HG03575 (cell line): ENCODE data around the gene PAM.
"Not testable (repeated sequence)": the region's sequence is repeated elsewhere in the genome, so short reads cannot be mapped to it uniquely, and the experiment has no call there.

Source experiments
- ATAC-seq: cut with Tn5 transposase; IDR thresholded peaks from one replicate; pipeline ENCODE4 v1.9.1; 2021; ENCODE audit not compliant: unreplicated experiment, insufficient number of reproducible peaks, low FRiP score; ENCODE audit errors: extremely low read depth

PAM gene

GRCh38 chr5:102874054-102874453 lies 118.9 kb downstream of the PAM start:
- ATAC-seq = no peak

- no peak for ATAC-seq
These were observed 120.6 kb downstream of the PAM start for GRCh38 chr5:102875721-102876123.

GRCh38 chr5:102876610-102877009 lies 121.5 kb downstream of the PAM start:
- ATAC-seq = no peak

- ATAC-seq = no peak
These were observed 124.6 kb downstream of the PAM start for GRCh38 chr5:102879741-102880140.

- ATAC-seq = no peak
These were observed 131.5 kb downstream of the PAM start for GRCh38 chr5:102886586-102886985.

GRCh38 chr5:102888483-102888882 lies 133.4 kb downstream of the PAM start:
- ATAC-seq = no peak

- ATAC-seq = no peak
These were observed 133.9 kb downstream of the PAM start for GRCh38 chr5:102889033-102889432.

GRCh38 chr5:102890133-102890532 lies 135.0 kb downstream of the PAM start:
- ATAC-seq = no peak

- ATAC-seq = no peak
These were observed 136.1 kb downstream of the PAM start for GRCh38 chr5:102891175-102891574.

GRCh38 chr5:102893942-102894341 lies 138.8 kb downstream of the PAM start:
- ATAC-seq = no peak

GRCh38 chr5:102895234-102895633 lies 140.1 kb downstream of the PAM start:
- ATAC-seq = no peak

GRCh38 chr5:102895976-102896375 lies 140.9 kb downstream of the PAM start:
- ATAC-seq = no peak

- no peak for ATAC-seq
These were observed 146.5 kb downstream of the PAM start for GRCh38 chr5:102901424-102902134.

- no peak for ATAC-seq
These were observed 147.0 kb downstream of the PAM start for GRCh38 chr5:102902135-102902448.

GRCh38 chr5:102902647-102903046 lies 147.5 kb downstream of the PAM start:
- no peak for ATAC-seq

GRCh38 chr5:102903074-102903871 lies 148.2 kb downstream of the PAM start:
- ATAC-seq = no peak

GRCh38 chr5:102905056-102905455 lies 150.0 kb downstream of the PAM start:
- ATAC-seq = no peak

- ATAC-seq = not testable (repeated sequence)
These were observed 152.0 kb downstream of the PAM start for GRCh38 chr5:102907099-102907498.

GRCh38 chr5:102910240-102911226 lies 155.4 kb downstream of the PAM start:
- no peak for ATAC-seq
